HL-60 (cell line): Measurements from ENCODE around the gene AGO1.
A peak's percentile ranks its signal among the peaks of the same experiment; 100 is the strongest.
"Not testable (repeated sequence)": the region's sequence is repeated elsewhere in the genome, so short reads cannot be mapped to it uniquely, and the experiment has no call there.

Source experiments
- DNase-seq, 2 experiments: peaks; one replicate each; pipeline ENCODE4 v3.0.0-alpha.2; 2010 to 2020; ENCODE audit warnings: low read depth in 1 of 2, low spot score in 1 of 2
- H3K27ac ChIP-seq: fragments of 250-450 bp; sonication (Bioruptor Pico); replicated peaks from 2 replicates; pipeline ENCODE4 v1.5.1; 2020; ENCODE audit warnings: mild to moderate bottlenecking, moderate library complexity
- H3K27me3 ChIP-seq: fragments of 250-450 bp; sonication (Bioruptor Pico); 2 replicates; pipeline ENCODE4 v1.5.1; 2021; ENCODE audit warnings: mild to moderate bottlenecking, moderate library complexity; ENCODE audit not compliant: insufficient read depth, poor library complexity, severe bottlenecking
- H3K4me3 ChIP-seq: replicated peaks from 2 replicates; pipeline ENCODE4 v1.5.1; 2011; ENCODE audit warnings: mild to moderate bottlenecking, control low read depth, low read length; ENCODE audit not compliant: insufficient read depth
- GABPA ChIP-seq: IDR thresholded peaks from 2 replicates; pipeline ENCODE4 v1.6.1; 2012; ENCODE audit warnings: low read depth
- POLR2AphosphoS5 ChIP-seq: IDR thresholded peaks from 2 replicates; pipeline ENCODE4 v1.6.1; 2012; ENCODE audit warnings: low read depth
- SPI1 ChIP-seq: IDR thresholded peaks from 2 replicates; pipeline ENCODE4 v1.6.1; 2012; ENCODE audit warnings: low read depth, mild to moderate bottlenecking, borderline replicate concordance
- TF ChIP-seq, protein P1 (sequence below): IDR thresholded peaks from 2 replicates; pipeline ENCODE4 v1.6.1; 2012; ENCODE audit warnings: low read depth; ENCODE audit not compliant: insufficient replicate concordance
- TF ChIP-seq, protein P2 (sequence below): IDR thresholded peaks from one replicate; pipeline ENCODE4 v1.5.1; 2011; ENCODE audit warnings: low read length, control low read depth, inconsistent platforms; ENCODE audit not compliant: insufficient read depth

AGO1 gene

DNA sequence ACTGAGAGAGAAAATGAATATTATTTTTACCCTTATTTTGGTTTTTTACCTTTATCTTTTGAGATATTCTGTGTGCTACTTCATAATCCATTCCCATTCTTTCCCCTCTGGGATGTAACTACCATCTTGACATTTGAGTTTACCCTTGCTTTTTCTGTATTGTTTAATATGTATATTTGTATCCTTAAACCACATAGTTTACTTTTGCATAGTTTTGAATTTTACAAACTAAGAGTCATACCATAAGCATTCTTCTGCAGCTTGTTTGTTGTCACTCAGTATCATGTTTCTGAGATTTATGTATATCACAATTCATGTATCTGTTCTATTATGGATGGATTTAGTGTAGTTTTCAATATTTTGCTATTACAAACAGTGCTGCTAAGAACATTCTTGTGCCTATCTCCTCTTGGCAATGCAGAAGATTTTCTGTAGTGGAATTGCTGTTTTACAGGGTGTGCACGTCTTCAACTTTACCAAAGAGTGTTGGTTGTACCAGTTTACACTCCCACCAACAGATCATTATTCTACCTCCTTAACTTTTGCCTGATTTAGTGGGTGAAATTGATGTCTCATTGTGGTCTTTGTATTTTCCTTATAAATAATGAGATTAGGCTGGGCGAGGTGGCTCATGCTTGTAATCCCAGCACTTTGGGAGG lies 12.2 kb upstream of the AGO1 start:
- H3K27ac ChIP-seq: no peak overlapping the region
- no peak overlapping the region for H3K4me3 ChIP-seq
- TF ChIP-seq POLR2AphosphoS5: no peak
- TF ChIP-seq, protein P1, sequence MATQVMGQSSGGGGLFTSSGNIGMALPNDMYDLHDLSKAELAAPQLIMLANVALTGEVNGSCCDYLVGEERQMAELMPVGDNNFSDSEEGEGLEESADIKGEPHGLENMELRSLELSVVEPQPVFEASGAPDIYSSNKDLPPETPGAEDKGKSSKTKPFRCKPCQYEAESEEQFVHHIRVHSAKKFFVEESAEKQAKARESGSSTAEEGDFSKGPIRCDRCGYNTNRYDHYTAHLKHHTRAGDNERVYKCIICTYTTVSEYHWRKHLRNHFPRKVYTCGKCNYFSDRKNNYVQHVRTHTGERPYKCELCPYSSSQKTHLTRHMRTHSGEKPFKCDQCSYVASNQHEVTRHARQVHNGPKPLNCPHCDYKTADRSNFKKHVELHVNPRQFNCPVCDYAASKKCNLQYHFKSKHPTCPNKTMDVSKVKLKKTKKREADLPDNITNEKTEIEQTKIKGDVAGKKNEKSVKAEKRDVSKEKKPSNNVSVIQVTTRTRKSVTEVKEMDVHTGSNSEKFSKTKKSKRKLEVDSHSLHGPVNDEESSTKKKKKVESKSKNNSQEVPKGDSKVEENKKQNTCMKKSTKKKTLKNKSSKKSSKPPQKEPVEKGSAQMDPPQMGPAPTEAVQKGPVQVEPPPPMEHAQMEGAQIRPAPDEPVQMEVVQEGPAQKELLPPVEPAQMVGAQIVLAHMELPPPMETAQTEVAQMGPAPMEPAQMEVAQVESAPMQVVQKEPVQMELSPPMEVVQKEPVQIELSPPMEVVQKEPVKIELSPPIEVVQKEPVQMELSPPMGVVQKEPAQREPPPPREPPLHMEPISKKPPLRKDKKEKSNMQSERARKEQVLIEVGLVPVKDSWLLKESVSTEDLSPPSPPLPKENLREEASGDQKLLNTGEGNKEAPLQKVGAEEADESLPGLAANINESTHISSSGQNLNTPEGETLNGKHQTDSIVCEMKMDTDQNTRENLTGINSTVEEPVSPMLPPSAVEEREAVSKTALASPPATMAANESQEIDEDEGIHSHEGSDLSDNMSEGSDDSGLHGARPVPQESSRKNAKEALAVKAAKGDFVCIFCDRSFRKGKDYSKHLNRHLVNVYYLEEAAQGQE: no peak
- no peak for TF ChIP-seq SPI1
- no peak for TF ChIP-seq GABPA
- H3K27me3 ChIP-seq: no peaks in the 10 kb centered on the region
- DNase-seq: no peak

DNA sequence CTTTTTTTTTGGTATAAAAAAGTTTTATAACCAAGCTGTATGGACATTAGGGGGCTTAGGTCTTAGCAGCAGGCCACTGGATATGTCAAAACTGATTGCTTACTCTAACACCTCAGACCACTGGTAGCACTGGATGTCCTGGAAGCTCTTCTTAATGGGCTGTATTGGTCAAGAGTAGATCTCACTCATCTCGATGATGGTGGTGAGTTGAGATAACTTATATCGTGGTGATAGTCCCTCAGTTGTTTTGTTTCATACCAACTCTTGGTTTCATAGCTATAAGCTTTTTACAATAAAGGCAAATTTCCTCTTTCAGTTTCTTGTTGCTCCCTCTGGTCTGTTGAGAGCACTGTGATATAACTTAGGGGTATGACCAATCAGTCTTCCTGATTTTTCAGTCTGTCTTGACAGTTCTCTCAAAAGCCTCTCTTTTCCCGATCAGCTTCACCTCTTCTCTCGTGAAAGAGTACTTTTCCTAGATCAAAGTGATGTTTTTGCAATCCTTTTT lies 9.7 kb upstream of the AGO1 start:
- Histone ChIP-seq H3K27ac (no peak overlapping the region), H3K4me3 (no peak overlapping the region), H3K27me3 (no peaks in the 10 kb centered on the region)
- DNase-seq: no peak
- TF ChIP-seq, protein P2, sequence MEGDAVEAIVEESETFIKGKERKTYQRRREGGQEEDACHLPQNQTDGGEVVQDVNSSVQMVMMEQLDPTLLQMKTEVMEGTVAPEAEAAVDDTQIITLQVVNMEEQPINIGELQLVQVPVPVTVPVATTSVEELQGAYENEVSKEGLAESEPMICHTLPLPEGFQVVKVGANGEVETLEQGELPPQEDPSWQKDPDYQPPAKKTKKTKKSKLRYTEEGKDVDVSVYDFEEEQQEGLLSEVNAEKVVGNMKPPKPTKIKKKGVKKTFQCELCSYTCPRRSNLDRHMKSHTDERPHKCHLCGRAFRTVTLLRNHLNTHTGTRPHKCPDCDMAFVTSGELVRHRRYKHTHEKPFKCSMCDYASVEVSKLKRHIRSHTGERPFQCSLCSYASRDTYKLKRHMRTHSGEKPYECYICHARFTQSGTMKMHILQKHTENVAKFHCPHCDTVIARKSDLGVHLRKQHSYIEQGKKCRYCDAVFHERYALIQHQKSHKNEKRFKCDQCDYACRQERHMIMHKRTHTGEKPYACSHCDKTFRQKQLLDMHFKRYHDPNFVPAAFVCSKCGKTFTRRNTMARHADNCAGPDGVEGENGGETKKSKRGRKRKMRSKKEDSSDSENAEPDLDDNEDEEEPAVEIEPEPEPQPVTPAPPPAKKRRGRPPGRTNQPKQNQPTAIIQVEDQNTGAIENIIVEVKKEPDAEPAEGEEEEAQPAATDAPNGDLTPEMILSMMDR: no peak
- TF ChIP-seq SPI1: no peak
- TF ChIP-seq POLR2AphosphoS5: no peak
- TF ChIP-seq, protein P1: no peak
- no peak for TF ChIP-seq GABPA

DNA sequence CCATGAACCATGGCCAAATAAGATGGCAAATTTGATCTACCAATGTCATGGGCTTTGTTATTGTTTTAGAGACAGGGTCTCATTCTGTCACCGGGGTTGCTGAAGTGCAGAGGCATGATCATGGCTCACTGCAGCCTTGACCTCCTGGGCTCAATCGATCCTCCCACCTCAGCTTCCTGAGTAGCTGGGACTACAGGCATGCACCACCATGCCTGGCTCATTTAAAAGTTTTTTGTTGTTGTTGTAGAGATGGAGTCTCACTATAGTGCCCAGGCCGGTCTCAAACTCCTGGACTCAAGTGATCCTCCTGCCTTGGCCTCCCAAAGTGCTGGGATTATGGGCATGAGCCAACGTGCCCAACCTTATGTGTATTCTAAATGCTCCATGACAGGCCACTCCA lies 8.9 kb upstream of the AGO1 start:
- not testable (repeated sequence) for H3K4me3 ChIP-seq, DNase-seq, H3K27ac ChIP-seq, H3K27me3 ChIP-seq

DNA sequence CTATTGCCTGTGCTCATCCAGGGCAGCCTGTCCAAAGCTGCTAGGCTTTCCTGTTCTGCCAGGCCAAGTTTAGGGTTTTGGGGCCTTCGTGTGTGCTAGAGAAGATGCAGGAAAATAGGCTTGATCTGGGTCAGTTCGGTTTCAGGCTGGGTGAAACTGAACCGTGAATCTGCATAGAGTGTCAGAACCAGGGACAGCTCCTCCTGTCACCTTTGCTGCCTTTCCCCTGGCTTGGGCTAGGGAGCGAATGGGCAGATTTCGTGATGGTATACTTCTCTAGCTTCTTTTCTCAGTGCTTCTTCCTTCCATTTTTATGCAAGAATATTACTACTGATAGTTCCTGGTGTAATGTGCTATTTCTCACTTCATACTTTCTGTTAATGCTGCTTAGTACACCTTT lies 6.0 kb upstream of the AGO1 start:
- no peak overlapping the region for H3K4me3 ChIP-seq
- TF ChIP-seq SPI1 (no peak), POLR2AphosphoS5 (no peak), GABPA (no peak)
- TF ChIP-seq, protein P1: peak; percentile 97
- no peak for DNase-seq
- no peak overlapping the region for H3K27ac ChIP-seq
- no peaks in the 10 kb centered on the region for H3K27me3 ChIP-seq
